PC-3 (cell line): ENCODE data around the gene CCS. TPM values are rescaled to one million over a fixed set of nuclear protein-coding genes. Genes with fewer than 3 reads are reported as not detected.

ENCODE experiments used
- ATAC-seq: fragments of 200-7000 bp; cut with Tn5 transposase; 2 replicates; pipeline ENCODE4 v1.9.1; 2020; ENCODE audit warnings: mild to moderate bottlenecking, moderate library complexity
- BruUV-seq: library from RNA; stranded (reverse); fragments of 400-500 nt; replicated peaks from 2 replicates; lab custom pipeline; 2021; lab: Mats Ljungman, UMichigan
- CTCF ChIA-PET: fragments of 300-600 bp; sonication (Branson Sonifier 250); formaldehyde crosslinking; loops from one replicate; lab custom pipeline; 2022; ENCODE audit warnings: antibody characterized with exemption; lab: Charles Lee
- POLR2A ChIA-PET: fragments of 300-600 bp; sonication (Branson Sonifier 250); formaldehyde crosslinking; loops from one replicate; lab custom pipeline; 2022; ENCODE audit warnings: antibody characterized with exemption; ENCODE audit not compliant: unreplicated experiment; lab: Charles Lee
- DNase-seq: peaks from one replicate; pipeline ENCODE4 v3.0.0-alpha.2; 2015
- H2AFZ ChIP-seq: fragments of 300-600 bp; sonication (generic); 2 replicates; pipeline ENCODE4 v1.6.0; 2016; ENCODE audit warnings: antibody characterized with exemption, low read length
- H3F3A ChIP-seq: fragments of 300-600 bp; sonication (generic); one replicate; pipeline ENCODE4 v1.6.0; 2017; ENCODE audit warnings: antibody characterized with exemption, low read length, control low read depth, mild to moderate bottlenecking; ENCODE audit not compliant: unreplicated experiment
- H3K27ac ChIP-seq: fragments of 300-600 bp; sonication (generic); 2 replicates; pipeline ENCODE4 v1.5.1; 2016; ENCODE audit warnings: mild to moderate bottlenecking, low read length
- H3K27me3 ChIP-seq: fragments of 300-600 bp; sonication (generic); 2 replicates; pipeline ENCODE4 v1.6.1; 2016; ENCODE audit warnings: low read length, mixed read lengths
- H3K36me3 ChIP-seq: fragments of 300-600 bp; sonication (generic); 2 replicates; pipeline ENCODE4 v1.6.1; 2016; ENCODE audit warnings: low read depth, mixed run types, low read length, mixed read lengths
- H3K4me1 ChIP-seq: fragments of 300-600 bp; sonication (generic); 2 replicates; pipeline ENCODE4 v1.5.1; 2016; ENCODE audit warnings: low read length; ENCODE audit not compliant: insufficient read depth
- H3K4me2 ChIP-seq: fragments of 300-600 bp; sonication (generic); 2 replicates; pipeline ENCODE4 v1.6.0; 2016; ENCODE audit warnings: low read length
- H3K4me3 ChIP-seq: fragments of 300-600 bp; sonication (generic); 2 replicates; pipeline ENCODE4 v1.5.1; 2016; ENCODE audit warnings: mild to moderate bottlenecking, low read length, mixed read lengths
- H3K79me2 ChIP-seq: fragments of 300-600 bp; sonication (generic); 2 replicates; pipeline ENCODE4 v1.6.1; 2017; ENCODE audit warnings: low read length, mixed read lengths
- H3K9ac ChIP-seq: fragments of 300-600 bp; sonication (generic); 2 replicates; pipeline ENCODE4 v1.6.0; 2016; ENCODE audit warnings: mild to moderate bottlenecking, low read length
- H3K9me2 ChIP-seq: fragments of 300-600 bp; sonication (generic); replicated peaks from 2 replicates; pipeline ENCODE4 v1.6.1; 2016; ENCODE audit warnings: mixed run types, low read length, mixed read lengths
- H3K9me3 ChIP-seq: fragments of 300-600 bp; sonication (generic); 2 replicates; pipeline ENCODE4 v1.6.1; 2016; ENCODE audit warnings: low read length, mixed read lengths
- H4K20me1 ChIP-seq: fragments of 300-600 bp; sonication (generic); 2 replicates; pipeline ENCODE4 v1.6.1; 2016; ENCODE audit warnings: low read length, mixed read lengths
- CTCF ChIP-seq: fragments of 300-600 bp; sonication (generic); conservative IDR thresholded peaks from 2 replicates; pipeline ENCODE4 v1.5.1; 2017; ENCODE audit warnings: antibody characterized with exemption, low read depth, mild to moderate bottlenecking, low read length
- EZH2 ChIP-seq: fragments of 300-600 bp; sonication (generic); IDR thresholded peaks from one replicate; pipeline ENCODE4 v1.6.1; 2017; ENCODE audit warnings: antibody characterized with exemption, mild to moderate bottlenecking, low read length; ENCODE audit not compliant: unreplicated experiment
- EZH2phosphoT487 ChIP-seq: fragments of 300-600 bp; sonication (generic); IDR thresholded peaks from 2 replicates; pipeline ENCODE4 v1.6.1; 2018; ENCODE audit warnings: mild to moderate bottlenecking, antibody characterized with exemption, low read length, borderline replicate concordance
- intact Hi-C: fragments of 100-400 bp; cut with micrococcal nuclease; formaldehyde crosslinking; loops from 2 replicates; pipeline ENCODE4 v1.9.0; 2023
- total RNA-seq: library from RNA; depleted of rRNA; stranded (reverse); fragments of >200 nt; gene quantifications from 2 replicates; pipeline ENCODE4 v1.2.3, GENCODE V29; 2014

The CCS gene
- total RNA-seq, 1 experiment from 2014 or later, result 43.8 TPM

- no peak overlapping the region for H3K9ac ChIP-seq
- H3K79me2 ChIP-seq, result peaks cover 88% of the 10 kb centered on the region
- POLR2A ChIA-PET, result no interaction called here
- no peaks in the 10 kb centered on the region for H3K9me3 ChIP-seq
- no peak overlapping the region for H3K27ac ChIP-seq
- DNase-seq, result no peak
- H3K4me2 ChIP-seq, result no peak overlapping the region
- no peaks in the 10 kb centered on the region for H3K27me3 ChIP-seq
- no TSS peak for BruUV-seq
- H3K36me3 ChIP-seq, result peaks cover 71% of the 10 kb centered on the region
- no peak for ATAC-seq
- peaks cover 6% of the 10 kb centered on the region for H3F3A ChIP-seq
- CTCF ChIA-PET, result no interaction called here
- no peaks in the 10 kb centered on the region for H3K9me2 ChIP-seq
- H4K20me1 ChIP-seq, result peaks cover 60% of the 10 kb centered on the region
- H3K4me3 ChIP-seq, result no peak overlapping the region
- no peaks in the 10 kb centered on the region for H3K4me1 ChIP-seq
- no peak for TF ChIP-seq CTCF
- TF ChIP-seq EZH2, result no peak
- TF ChIP-seq EZH2phosphoT487, result no peak
- intact Hi-C loops, result no loop called here
- no peak overlapping the region for H2AFZ ChIP-seq
Measured at GRCh38 chr11:66649903-66650302, 56.9 kb downstream of the CCS start.

GRCh38 chr11:66651016-66651415 is 58.0 kb downstream of the CCS start:
- DNase-seq, result no peak
- peaks cover 49% of the 10 kb centered on the region for H4K20me1 ChIP-seq
- POLR2A ChIA-PET, result no interaction called here

More at GRCh38 chr11:66651016-66651415, 58.0 kb downstream of the CCS start:
- intact Hi-C loops, result no loop called here
- peaks cover 60% of the 10 kb centered on the region for H3K36me3 ChIP-seq
- no peak overlapping the region for H3K9ac ChIP-seq
- ATAC-seq, result 0 out of 2 replicates have a peak, but pooled peaks have one; percentile 8
- TF ChIP-seq EZH2phosphoT487 (no peak), CTCF (no peak), EZH2 (no peak)
- no peak overlapping the region for H2AFZ ChIP-seq
- H3K4me2 ChIP-seq, result no peak overlapping the region
- H3K27ac ChIP-seq, result no peak overlapping the region
- CTCF ChIA-PET, result no interaction called here
- peaks cover 6% of the 10 kb centered on the region for H3F3A ChIP-seq
- BruUV-seq, result no TSS peak
- H3K4me1 ChIP-seq, result no peaks in the 10 kb centered on the region
- H3K27me3 ChIP-seq, result no peaks in the 10 kb centered on the region
- no peaks in the 10 kb centered on the region for H3K9me2 ChIP-seq
- peaks cover 86% of the 10 kb centered on the region for H3K79me2 ChIP-seq
- H3K4me3 ChIP-seq, result no peak overlapping the region
- no peaks in the 10 kb centered on the region for H3K9me3 ChIP-seq
